ENCODE data around the gene DCBLD1. TPM values are rescaled to one million over a fixed set of nuclear protein-coding genes. Genes with fewer than 3 reads are reported as not detected.

The DCBLD1 gene
- total and polyA plus RNA-seq, 2 of the 13 experiments (the other 11 are each of a cell fraction or from before 2014, with no cell fraction given), result 23.2 to 41.5 TPM

- ATAC-seq (no peak), FAIRE-seq (no peak), DNase-seq (ENCODE audit: low spot score) (no peak)
- H2AFZ ChIP-seq (ENCODE audit: low read length), result no peak overlapping the region
- H3K4me3 ChIP-seq (replicated peaks in 1 of 3; ENCODE audit: insufficient read depth in 1 of 3, low read depth in 2 of 3, low read length in 3 of 3), result no peak overlapping the region
- in situ Hi-C loops (cut with HindIII; ENCODE audit: extremely low pct_ligation_motif_present, low pct_unique_long_range_greater_than_20kb), result no loop called here
- CTCF ChIA-PET (ENCODE audit: low intra/inter-chr PET ratio, low total read pairs), result no interaction called here
- H4K20me1 ChIP-seq (ENCODE audit: insufficient read depth, low read length), result no peaks in the 10 kb centered on the region
- intact Hi-C loops (cut with micrococcal nuclease; ENCODE audit: unreplicated experiment), result no loop called here
- no peak overlapping the region for H3K9ac ChIP-seq (ENCODE audit: insufficient read depth, low read depth, low read length)
- H3K79me2 ChIP-seq (ENCODE audit: insufficient read depth, low read length), result no peaks in the 10 kb centered on the region
- POLR2A ChIA-PET, result no interaction called here
- H3K27me3 ChIP-seq (ENCODE audit: control insufficient read depth in 1 of 2, insufficient read depth in 2 of 2, low read length in 2 of 2), result no peaks in the 10 kb centered on the region
- no peak overlapping the region for H3K27ac ChIP-seq (ENCODE audit: extremely low read length, insufficient read depth, low read length)
- BruUV-seq (replicated peaks), result no TSS peak
- TF ChIP-seq ZSCAN12 (CRISPR knock-in tag; IDR thresholded peaks at IDR 0.05) (no peak), ZNF720 (CRISPR knock-in tag; IDR thresholded peaks at IDR 0.05) (no peak), SSRP1 (CRISPR knock-in tag; IDR thresholded peaks at IDR 0.05) (no peak), ZNF761 (CRISPR knock-in tag; conservative IDR thresholded peaks at IDR 0.05) (no peak), ZNF354B (CRISPR knock-in tag; IDR thresholded peaks at IDR 0.05) (no peak), ZNF580 (CRISPR knock-in tag; IDR thresholded peaks at IDR 0.05; ENCODE audit: borderline replicate concordance, low read depth) (no peak), ZNF749 (CRISPR knock-in tag; IDR thresholded peaks at IDR 0.05; ENCODE audit: borderline replicate concordance) (no peak), SCMH1 (CRISPR knock-in tag; IDR thresholded peaks at IDR 0.05; ENCODE audit: borderline replicate concordance) (no peak), ZNF619 (CRISPR knock-in tag; IDR thresholded peaks at IDR 0.05) (no peak), ZNF615 (CRISPR knock-in tag; IDR thresholded peaks at IDR 0.05; ENCODE audit: borderline replicate concordance) (no peak), DPF2 (CRISPR knock-in tag; IDR thresholded peaks at IDR 0.05; ENCODE audit: borderline replicate concordance, low read depth) (no peak), NFATC3 (CRISPR knock-in tag; IDR thresholded peaks at IDR 0.05) (no peak), SMAD1 (CRISPR knock-in tag; IDR thresholded peaks at IDR 0.05; ENCODE audit: borderline replicate concordance, low read depth) (no peak), DMAP1 (CRISPR knock-in tag; IDR thresholded peaks at IDR 0.05) (no peak)
- no peak overlapping the region for H3K4me2 ChIP-seq (ENCODE audit: low read depth, low read length)
- 94% methylated on average over 6 of the region's 6 CpGs for WGBS (ENCODE audit: low lambda C conversion rate)
- H3K36me3 ChIP-seq (replicated peaks in 1 of 2; ENCODE audit: control insufficient read depth in 1 of 2, insufficient read depth in 2 of 2, low read length in 2 of 2), result peaks cover 16 to 50% of the 10 kb centered on the region in 2 experiments
- no peaks in the 10 kb centered on the region for H3K4me1 ChIP-seq (ENCODE audit: insufficient read depth, low read length)
- no peaks in the 10 kb centered on the region for H3K9me3 ChIP-seq (ENCODE audit: low read length)
Observed at GRCh38 chr6:117531346-117531745, 48.9 kb downstream of the DCBLD1 start.
